ENCODE results near the gene CORT. TPM values are rescaled to one million over a fixed set of nuclear protein-coding genes. Genes with fewer than 3 reads are reported as not detected.
"Not testable (repeated sequence)": the region's sequence is repeated elsewhere in the genome, so short reads cannot be mapped to it uniquely, and the experiment has no call there.

Gene CORT
- total RNA-seq, 5 donors from 2014 or later (not counting 1 experiment from before 2014, with no cell fraction given) = 0.40 to 0.55 (median 0.43) TPM; not detected in 2

GRCh38 chr1:10426535-10426848 lies 23.3 kb upstream of the CORT start:
- H3K9me3 Mint-ChIP-seq; H3K27ac Mint-ChIP-seq; DNase-seq; POLR2A ChIA-PET; H3K36me3 Mint-ChIP-seq; H3K4me3 Mint-ChIP-seq; ATAC-seq (replicated peaks in 1 of 4); H3K36me3 ChIP-seq (ENCODE audit: control insufficient read depth in 2 of 2, extremely low read depth in 1 of 2, insufficient read depth in 1 of 2, low read length in 1 of 2); H3K27me3 Mint-ChIP-seq; H3K27me3 ChIP-seq (replicated peaks in 1 of 2; ENCODE audit: control insufficient read depth in 2 of 2, extremely low read depth in 1 of 2, insufficient read depth in 2 of 2, low read length in 1 of 2); H3K4me3 ChIP-seq (ENCODE audit: control insufficient read depth in 1 of 2, extremely low read depth in 1 of 2, low read length in 1 of 2); H3K27ac ChIP-seq (ENCODE audit: low read length); H3K9me3 ChIP-seq: not testable (repeated sequence)
- 100% methylated on average over 8 of the region's 21 CpGs for WGBS (ENCODE audit: insufficient coverage)
- peaks cover 15 to 18% (median 17%) of the 10 kb centered on the region in 3 donors for H3K4me1 Mint-ChIP-seq
- CTCF ChIA-PET = interaction anchor here in 1 of 2 donors (0.9 kb wide), 1 partner anchor 217 kb away, joined by 3 read pairs; no protein-coding TSS in a partner anchor
- H3K4me1 ChIP-seq (ENCODE audit: control insufficient read depth in 1 of 2, extremely low read depth in 1 of 2, insufficient read depth in 2 of 2, low read length in 2 of 2) = peaks cover 7 to 24% of the 10 kb centered on the region in 2 experiments

DNA sequence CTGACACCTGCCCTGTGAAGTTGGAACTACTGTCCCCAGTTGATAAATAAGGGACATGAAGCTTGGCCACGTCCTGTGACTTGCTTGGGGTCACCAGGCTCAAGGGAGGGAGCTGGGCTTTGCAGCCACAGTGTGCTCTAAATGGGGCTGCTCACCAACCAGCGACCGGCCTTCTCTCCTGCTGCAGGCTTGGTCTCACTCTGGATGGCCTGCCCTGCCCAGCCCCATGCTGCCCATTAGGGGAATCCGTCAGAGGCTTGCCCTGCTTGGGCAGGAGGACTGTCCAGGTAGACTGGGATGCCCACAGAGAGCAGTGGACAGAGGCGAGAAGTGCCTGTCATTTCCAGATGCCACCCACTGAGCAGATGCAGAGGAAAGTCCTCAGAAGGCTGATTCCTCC lies 20.8 kb upstream of the CORT start:
- H3K27ac Mint-ChIP-seq = no peak overlapping the region
- POLR2A ChIA-PET = interaction anchor here in 1 of 2 donors (0.8 kb wide), 1 partner anchor 713 kb away, joined by 3 read pairs; no protein-coding TSS in a partner anchor
- 91% methylated on average over 5 of the region's 5 CpGs for WGBS (ENCODE audit: insufficient coverage)
- peak overlapping the region in 1 of 3 donors; percentile 84 for H3K4me3 Mint-ChIP-seq
- H3K4me1 Mint-ChIP-seq = peaks cover 16 to 24% (median 23%) of the 10 kb centered on the region in 3 donors
- CTCF ChIA-PET = interaction anchor here (0.8 to 3.2 kb wide), 6 partner anchors 9 to 1217 kb away, joined by 3 to 25 read pairs (median 4); partner anchors contain the start of gene KIF1B (in 1 of the 2)
- no peaks in the 10 kb centered on the region for H3K9me3 ChIP-seq
- no peaks in the 10 kb centered on the region for H3K36me3 ChIP-seq (ENCODE audit: control insufficient read depth in 2 of 2, extremely low read depth in 1 of 2, insufficient read depth in 1 of 2, low read length in 1 of 2)
- no peak overlapping the region for H3K4me3 ChIP-seq (ENCODE audit: control insufficient read depth in 1 of 2, extremely low read depth in 1 of 2, low read length in 1 of 2)
- no peak overlapping the region for H3K27ac ChIP-seq (ENCODE audit: low read length)
- H3K4me1 ChIP-seq (ENCODE audit: control insufficient read depth in 1 of 2, extremely low read depth in 1 of 2, insufficient read depth in 2 of 2, low read length in 2 of 2) = peaks cover 7 to 24% of the 10 kb centered on the region in 2 experiments
- no peaks in the 10 kb centered on the region for H3K9me3 Mint-ChIP-seq
- no peaks in the 10 kb centered on the region for H3K27me3 ChIP-seq (replicated peaks in 1 of 2; ENCODE audit: control insufficient read depth in 2 of 2, extremely low read depth in 1 of 2, insufficient read depth in 2 of 2, low read length in 1 of 2)
- no peak for ATAC-seq (replicated peaks in 1 of 4)
- no peak for DNase-seq
- no peaks in the 10 kb centered on the region for H3K27me3 Mint-ChIP-seq
- H3K36me3 Mint-ChIP-seq = no peaks in the 10 kb centered on the region

GRCh38 chr1:10429868-10430215 lies 20.0 kb upstream of the CORT start:
- peaks cover 16 to 24% (median 23%) of the 10 kb centered on the region in 3 donors for H3K4me1 Mint-ChIP-seq
- peaks cover 7 to 24% of the 10 kb centered on the region in 2 experiments for H3K4me1 ChIP-seq (ENCODE audit: control insufficient read depth in 1 of 2, extremely low read depth in 1 of 2, insufficient read depth in 2 of 2, low read length in 2 of 2)
- H3K4me3 Mint-ChIP-seq = peak overlapping the region; percentile 84 to 91 (median 85)
- no peaks in the 10 kb centered on the region for H3K9me3 ChIP-seq
- no peaks in the 10 kb centered on the region for H3K36me3 Mint-ChIP-seq
- POLR2A ChIA-PET = interaction anchor here in 1 of 2 donors (0.8 kb wide), 1 partner anchor 714 kb away, joined by 3 read pairs; no protein-coding TSS in a partner anchor
- DNase-seq (peak in 16 of 35 experiments; percentile 2 to 40 (median 12)), ATAC-seq (replicated peaks in 1 of 4) (peak in 3 of 4 experiments; percentile 1 to 4 (median 1))
- CTCF ChIA-PET = interaction anchor here (0.6 to 3.2 kb wide), 11 partner anchors 8 to 1216 kb away, joined by 3 to 25 read pairs (median 4); partner anchors contain the start of genes KIF1B (in 1 of the 2) and PEX14 (in 1 of the 2)
- peak overlapping the region; percentile 25 for H3K27ac ChIP-seq (ENCODE audit: low read length)
- H3K36me3 ChIP-seq (ENCODE audit: control insufficient read depth in 2 of 2, extremely low read depth in 1 of 2, insufficient read depth in 1 of 2, low read length in 1 of 2) = no peaks in the 10 kb centered on the region
- 12% methylated on average over 11 of the region's 16 CpGs for whole genome bisulfite sequencing (ENCODE audit: insufficient coverage)
- H3K27me3 Mint-ChIP-seq = no peaks in the 10 kb centered on the region
- H3K9me3 Mint-ChIP-seq = no peaks in the 10 kb centered on the region
- peak overlapping the region; percentile 74 to 89 for H3K4me3 ChIP-seq (ENCODE audit: control insufficient read depth in 1 of 2, extremely low read depth in 1 of 2, low read length in 1 of 2)
- no peaks in the 10 kb centered on the region for H3K27me3 ChIP-seq (replicated peaks in 1 of 2; ENCODE audit: control insufficient read depth in 2 of 2, extremely low read depth in 1 of 2, insufficient read depth in 2 of 2, low read length in 1 of 2)
- H3K27ac Mint-ChIP-seq = peak overlapping the region; percentile 86 to 88

DNA sequence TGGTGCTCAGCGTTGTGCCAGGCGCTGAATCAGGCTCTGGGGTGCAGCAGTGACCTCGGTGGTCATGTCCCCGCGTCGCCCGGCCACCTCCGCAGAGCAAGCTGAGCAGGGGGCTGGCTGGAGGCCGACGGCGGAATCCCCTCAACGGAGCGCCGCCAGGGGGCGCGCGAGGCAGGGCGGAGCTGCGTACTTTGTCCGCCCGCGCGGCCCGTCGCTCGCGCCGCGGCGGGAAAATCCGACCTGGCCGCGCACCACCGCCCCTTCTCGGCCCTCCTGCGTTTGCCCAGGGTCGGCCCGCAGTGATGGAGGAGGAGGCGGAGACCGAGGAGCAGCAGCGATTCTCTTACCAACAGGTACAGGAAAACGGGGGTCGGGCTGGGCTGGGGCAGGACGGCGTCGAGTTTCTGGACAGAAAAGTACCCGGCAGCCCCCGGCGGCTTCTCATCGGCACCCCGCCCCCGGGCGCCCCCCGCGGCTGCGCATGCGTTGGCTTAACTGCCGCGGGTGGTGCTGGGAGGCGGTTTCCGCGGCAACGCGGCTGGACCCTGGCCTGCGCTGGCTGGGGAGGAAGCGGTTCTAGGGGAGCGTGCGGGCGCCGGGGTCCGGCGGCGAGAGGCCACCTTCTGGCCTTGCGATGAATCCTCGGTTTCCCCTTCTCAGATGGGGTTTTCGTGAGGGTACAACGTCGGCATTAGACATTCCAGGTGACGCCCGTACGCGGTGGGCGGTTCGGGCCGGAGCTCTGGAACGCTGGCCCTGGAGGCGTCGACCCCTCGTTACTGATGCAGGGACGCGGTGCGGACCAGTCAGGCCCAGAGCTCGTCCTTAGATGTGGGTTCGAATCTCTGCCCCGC lies 19.4 kb upstream of the CORT start, which contains the start of gene CENPS:
Gene CENPS (plus strand): TSS at position 218 of the 854 bp plus-strand sequence. CDS start 85 bp downstream, at position 303.
- peaks cover 7 to 24% of the 10 kb centered on the region in 2 experiments for H3K4me1 ChIP-seq (ENCODE audit: control insufficient read depth in 1 of 2, extremely low read depth in 1 of 2, insufficient read depth in 2 of 2, low read length in 2 of 2)
- no peaks in the 10 kb centered on the region for H3K36me3 ChIP-seq (ENCODE audit: control insufficient read depth in 2 of 2, extremely low read depth in 1 of 2, insufficient read depth in 1 of 2, low read length in 1 of 2)
- peak; percentile 67 to 95 (median 83) for DNase-seq
- no peaks in the 10 kb centered on the region for H3K9me3 ChIP-seq
- no peaks in the 10 kb centered on the region for H3K27me3 Mint-ChIP-seq
- no peaks in the 10 kb centered on the region for H3K36me3 Mint-ChIP-seq
- H3K27me3 ChIP-seq (replicated peaks in 1 of 2; ENCODE audit: control insufficient read depth in 2 of 2, extremely low read depth in 1 of 2, insufficient read depth in 2 of 2, low read length in 1 of 2) = no peaks in the 10 kb centered on the region
- peaks cover 16 to 24% (median 23%) of the 10 kb centered on the region in 3 donors for H3K4me1 Mint-ChIP-seq
- H3K4me3 Mint-ChIP-seq = peak within 1 kb of the TSS; percentile 84 to 91 (median 85)
- peak within 1 kb of the TSS; percentile 74 to 89 for H3K4me3 ChIP-seq (ENCODE audit: control insufficient read depth in 1 of 2, extremely low read depth in 1 of 2, low read length in 1 of 2)
- POLR2A ChIA-PET = interaction anchor here in 1 of 2 donors (1.0 kb wide), 1 partner anchor 82 kb away, joined by 4 read pairs; no protein-coding TSS in a partner anchor
- ATAC-seq (replicated peaks in 1 of 4) = peak; percentile 86 to 88 (median 87)
- no peaks in the 10 kb centered on the region for H3K9me3 Mint-ChIP-seq
- H3K27ac Mint-ChIP-seq = peak within 1 kb of the TSS; percentile 86 to 88
- WGBS (ENCODE audit: insufficient coverage) = under 1% methylated on average over 95 of the region's 95 CpGs
- peak within 1 kb of the TSS; percentile 73 for H3K27ac ChIP-seq (ENCODE audit: low read length)
- CTCF ChIA-PET = interaction anchor here (0.6 to 3.2 kb wide), 12 partner anchors 8 to 876 kb away, joined by 3 to 25 read pairs (median 4); partner anchors contain the start of genes KIF1B (in 1 of the 2) and PEX14 (in 1 of the 2)

DNA sequence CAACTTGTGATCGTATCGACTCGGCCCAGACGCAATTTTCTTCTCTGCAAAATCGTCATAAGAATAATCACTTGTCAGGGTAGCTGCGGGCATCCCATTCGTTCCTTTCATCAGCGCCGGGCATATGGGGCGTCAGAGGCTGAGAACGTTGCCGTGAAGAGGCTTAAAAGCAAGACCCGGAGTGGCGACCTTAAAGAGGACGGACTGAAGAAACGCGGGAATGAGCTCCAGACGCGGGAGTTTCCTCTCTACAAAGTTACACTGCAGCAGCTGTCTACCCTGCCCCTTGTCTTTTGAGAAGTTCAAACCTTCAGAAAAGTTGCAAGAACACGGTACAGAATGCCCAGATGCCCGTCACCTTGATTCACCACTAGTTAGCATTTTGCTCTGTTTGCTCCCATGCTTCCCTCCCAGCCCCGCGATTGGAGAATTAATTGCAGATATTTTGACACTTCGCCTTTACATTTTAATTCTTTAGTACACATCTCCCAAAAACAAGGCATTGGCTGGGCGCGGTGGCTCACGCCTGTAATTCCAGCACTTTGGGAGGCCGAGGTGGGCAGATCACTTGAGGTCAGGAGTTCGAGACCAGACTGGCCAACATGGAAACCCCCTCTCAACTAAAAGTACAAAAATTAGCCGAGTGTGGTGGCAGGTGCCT lies 18.6 kb upstream of the CORT start:
- H3K4me1 ChIP-seq (ENCODE audit: control insufficient read depth in 1 of 2, extremely low read depth in 1 of 2, insufficient read depth in 2 of 2, low read length in 2 of 2) = peaks cover 7 to 24% of the 10 kb centered on the region in 2 experiments
- Mint-ChIP-seq H3K27ac (peak overlapping the region; percentile 71 to 88), H3K9me3 (no peaks in the 10 kb centered on the region), H3K4me3 (peak overlapping the region; percentile 84 to 91 (median 85)), H3K4me1 (peaks cover 16 to 24% (median 23%) of the 10 kb centered on the region in 3 donors), H3K27me3 (no peaks in the 10 kb centered on the region), H3K36me3 (no peaks in the 10 kb centered on the region)
- peak overlapping the region; percentile 74 to 89 for H3K4me3 ChIP-seq (ENCODE audit: control insufficient read depth in 1 of 2, extremely low read depth in 1 of 2, low read length in 1 of 2)
- CTCF ChIA-PET = interaction anchor here in 1 of 2 donors (0.6 to 3.2 kb wide), 5 partner anchors 39 to 877 kb away, joined by 3 to 25 read pairs (median 4); partner anchors contain the start of gene KIF1B
- WGBS (ENCODE audit: insufficient coverage) = 12% methylated on average over 23 of the region's 30 CpGs
- H3K36me3 ChIP-seq (ENCODE audit: control insufficient read depth in 2 of 2, extremely low read depth in 1 of 2, insufficient read depth in 1 of 2, low read length in 1 of 2) = no peaks in the 10 kb centered on the region
- DNase-seq (peak in 5 of 35 experiments; percentile 2 to 14 (median 9)), ATAC-seq (replicated peaks in 1 of 4) (peak in 1 of 4 experiments; percentile 1)
- POLR2A ChIA-PET = interaction anchor here in 1 of 2 donors (1.0 kb wide), 1 partner anchor 81 kb away, joined by 4 read pairs; no protein-coding TSS in a partner anchor
- no peaks in the 10 kb centered on the region for H3K9me3 ChIP-seq
- peak overlapping the region; percentile 73 for H3K27ac ChIP-seq (ENCODE audit: low read length)
- H3K27me3 ChIP-seq (replicated peaks in 1 of 2; ENCODE audit: control insufficient read depth in 2 of 2, extremely low read depth in 1 of 2, insufficient read depth in 2 of 2, low read length in 1 of 2) = no peaks in the 10 kb centered on the region
